Spleen (tissue), 11 donors: Measurements from ENCODE around the gene SLC25A1. TPM values are rescaled to one million over a fixed set of nuclear protein-coding genes. Genes with fewer than 3 reads are reported as not detected.

Experiments
- DNase-seq: peaks from one replicate; pipeline ENCODE4 v3.0.0-alpha.2; 2020
- H3K27ac ChIP-seq, 8 donors: fragments of 200-600 bp; sonication (generic) in 7 of 8; 1 replicate in 4 of 8; 2 replicates in 4 of 8; pipeline versions ENCODE4 v1.5.0 to v1.8.0; 2016 to 2021; ENCODE audit warnings: inconsistent platforms in 4 of 8, mild to moderate bottlenecking in 4 of 8, moderate library complexity in 1 of 8
- H3K27me3 ChIP-seq, 7 donors: fragments of 200-600 bp; sonication (generic) in 6 of 7; replicated peaks in 1 of 7; 1 replicate in 4 of 7; 2 replicates in 3 of 7; pipeline versions ENCODE4 v1.5.0 to v1.8.0; 2016 to 2021; ENCODE audit warnings: inconsistent platforms in 3 of 7, mild to moderate bottlenecking in 1 of 7
- H3K36me3 ChIP-seq, 6 donors: fragments of 200-600 bp; sonication (generic) in 5 of 6; 1 replicate in 4 of 6; 2 replicates in 2 of 6; pipeline versions ENCODE4 v1.5.0 to v1.8.0; 2016 to 2021; ENCODE audit warnings: inconsistent platforms in 2 of 6
- H3K4me1 ChIP-seq, 6 donors: fragments of 200-600 bp; sonication (generic) in 5 of 6; 1 replicate in 3 of 6; 2 replicates in 3 of 6; pipeline versions ENCODE4 v1.5.0 to v1.8.0; 2016 to 2021; ENCODE audit warnings: inconsistent platforms in 3 of 6
- H3K4me3 ChIP-seq, 8 donors: fragments of 200-600 bp; sonication (generic) in 7 of 8; 1 replicate in 4 of 8; 2 replicates in 4 of 8; pipeline versions ENCODE4 v1.5.0 to v1.8.0; 2016 to 2021; ENCODE audit warnings: inconsistent platforms in 4 of 8, mild to moderate bottlenecking in 4 of 8, moderate library complexity in 2 of 8
- H3K9me3 ChIP-seq, 8 donors: fragments of 200-600 bp; sonication (generic) in 7 of 8; 1 replicate in 4 of 8; 2 replicates in 4 of 8; pipeline versions ENCODE4 v1.5.0 to v1.8.0; 2016 to 2021; ENCODE audit warnings: inconsistent platforms in 4 of 8
- CTCF ChIP-seq, 11 experiments: fragments of 200-600 bp in 7 of 11; fragments of 450-650 bp in 4 of 11; sonication (generic) in 4 of 11; IDR thresholded peaks in 8 of 11; conservative IDR thresholded peaks in 3 of 11; 1 replicate in 7 of 11; 2 replicates in 4 of 11; pipeline versions ENCODE4 v1.4.0 to v1.8.0; 2016 to 2021; ENCODE audit warnings: antibody characterized with exemption in 11 of 11, inconsistent platforms in 4 of 11, mild to moderate bottlenecking in 1 of 11
- POLR2A ChIP-seq, 3 donors: fragments of 450-650 bp; IDR thresholded peaks; one replicate each; pipeline ENCODE4 v1.5.1; 2017; ENCODE audit warnings: antibody characterized with exemption in 3 of 3, mild to moderate bottlenecking in 1 of 3
- POLR2AphosphoS5 ChIP-seq, 3 donors: sonication (generic); formaldehyde crosslinking; IDR thresholded peaks; one replicate each; pipeline ENCODE4 v1.5.1; 2017; ENCODE audit warnings: antibody characterized with exemption in 3 of 3
- WGBS, 5 donors: extraction: QIAGEN DNeasy Blood & Tissue Kit in 3 of 5; methylation state at CpG; one replicate each; pipeline versions ENCODE4 v1.1.5 to v1.1.7; 2013 to 2018; 5-methylcytosine and 5-hydroxymethylcytosine counted together
- intact Hi-C: fragments of 100-400 bp; cut with DNase I; formaldehyde crosslinking; loops from one replicate; pipeline ENCODE4 v1.15.0; 2023; ENCODE audit warnings: low total_unique reads
- polyA plus RNA-seq, 3 donors: library from polyadenylated mRNA; stranded (reverse); fragments of 200-250 nt; gene quantifications; one replicate each; pipeline ENCODE4 v1.2.1, GENCODE V29; 2013
- total RNA-seq, 7 donors: library from RNA; depleted of rRNA in 3 of 7; stranded (reverse); fragments of >200 nt in 3 of 7; fragmentation: NEBNext Ultra II Directional in 4 of 7; extraction: Animal tissue kit (Norgen Biotek cat#: 25700) in 4 of 7; gene quantifications; one replicate each; pipeline versions ENCODE4 v1.1.0 to v1.2.1, GENCODE V29; 2016 to 2021
- donor health status: healthy with polysubstance abuse.
- donor health status: DM: no; HTN: no; CAD: no; lungs with moderate emphysema.
- donor health status: DM: no; HTN: no; CAD: no.
- donor health status: Bipolar disorder and iron deficiency.
- donor health status: healthy.
- donor health status: DM: no; HTN: no; CAD: no.
- donor health status: DM: yes; HTN: yes; CAD: no.

SLC25A1 gene
- total and polyA plus RNA-seq, 10 donors, result 23.5 to 59.7 (median 35.9) TPM

- Histone ChIP-seq H3K9me3 (no peaks in the 10 kb centered on the region), H3K27me3 (peaks cover 0 to 16% (median 6%) of the 10 kb centered on the region in 7 donors), H3K4me1 (peaks cover 48 to 93% (median 80%) of the 10 kb centered on the region in 6 donors), H3K27ac (peak overlapping the region in 7 of 8 donors; percentile 15 to 91 (median 60)), H3K36me3 (peaks cover 0 to 18% (median 0%) of the 10 kb centered on the region in 6 donors), H3K4me3 (peak overlapping the region in 2 of 8 donors; percentile 3 to 40)
- TF ChIP-seq POLR2A (IDR thresholded peaks at IDR 0.05) (no peak), POLR2AphosphoS5 (IDR thresholded peaks at IDR 0.05) (peak; percentile 35 to 60 (median 56)), CTCF (IDR thresholded peaks at IDR 0.05 in 8 of 11, conservative IDR thresholded peaks at IDR 0.05 in 3 of 11) (no peak)
- intact Hi-C loops, result no loop called here
- DNase-seq, result peak; percentile 90
- WGBS, 5 donors, result 31 to 50% (median 40%) methylated on average over 8 to 14 of the region's 14 CpGs
These were observed 4.2 kb downstream of the SLC25A1 start for GRCh38 chr22:19174106-19175025.

- H3K36me3 ChIP-seq, result peaks cover 0 to 18% (median 0%) of the 10 kb centered on the region in 6 donors
- no peaks in the 10 kb centered on the region for H3K9me3 ChIP-seq
- DNase-seq, result peak; percentile 74
- peaks cover 0 to 27% (median 14%) of the 10 kb centered on the region in 7 donors for H3K27me3 ChIP-seq
- TF ChIP-seq POLR2A (IDR thresholded peaks at IDR 0.05), result no peak
- no peak for TF ChIP-seq POLR2AphosphoS5 (IDR thresholded peaks at IDR 0.05)
- TF ChIP-seq CTCF (IDR thresholded peaks at IDR 0.05 in 8 of 11, conservative IDR thresholded peaks at IDR 0.05 in 3 of 11), result no peak
- H3K27ac ChIP-seq, result peak overlapping the region in 6 of 8 donors; percentile 15 to 91 (median 61)
- intact Hi-C loops, result no loop called here
- peaks cover 44 to 93% (median 79%) of the 10 kb centered on the region in 6 donors for H3K4me1 ChIP-seq
- WGBS, 5 donors, result 64 to 83% (median 80%) methylated on average over 16 to 19 of the region's 19 CpGs
- peak overlapping the region in 3 of 8 donors; percentile 94 to 100 (median 95) for H3K4me3 ChIP-seq
These were observed 5.2 kb downstream of the SLC25A1 start for GRCh38 chr22:19173047-19174035.

- H3K27ac ChIP-seq, result peak overlapping the region in 7 of 8 donors; percentile 74 to 91 (median 87)
- H3K27me3 ChIP-seq, result peaks cover 0 to 36% (median 22%) of the 10 kb centered on the region in 7 donors
- H3K36me3 ChIP-seq, result peaks cover 0 to 18% (median 0%) of the 10 kb centered on the region in 6 donors
- TF ChIP-seq CTCF (IDR thresholded peaks at IDR 0.05 in 8 of 11, conservative IDR thresholded peaks at IDR 0.05 in 3 of 11) (no peak), POLR2A (IDR thresholded peaks at IDR 0.05) (no peak), POLR2AphosphoS5 (IDR thresholded peaks at IDR 0.05) (no peak)
- intact Hi-C loops, result no loop called here
- DNase-seq, result no peak
- no peaks in the 10 kb centered on the region for H3K9me3 ChIP-seq
- peaks cover 40 to 85% (median 74%) of the 10 kb centered on the region in 6 donors for H3K4me1 ChIP-seq
- WGBS, 5 donors, result 40 to 45% (median 41%) methylated on average over 10 to 13 of the region's 13 CpGs
- H3K4me3 ChIP-seq, result peak overlapping the region; percentile 81 to 100 (median 93)
These were observed 6.1 kb downstream of the SLC25A1 start for GRCh38 chr22:19172213-19173046.
